Left renal cortex interstitium (tissue), 4 donors: ENCODE data around the gene CA7. TPM values are rescaled to one million over a fixed set of nuclear protein-coding genes. Genes with fewer than 3 reads are reported as not detected.

Experiments
- DNase-seq, 4 donors: peaks; one replicate each; pipeline ENCODE4 v3.0.0-alpha.2; 2013; ENCODE audit warnings: low read depth in 4 of 4, low spot score in 2 of 4, missing footprints in 1 of 4
- polyA plus RNA-seq, 4 donors: library from polyadenylated mRNA; unstranded; fragments of 120-200 nt; gene quantifications; one replicate each; pipeline ENCODE4 v1.2.1, GENCODE V29; 2013; ENCODE audit not compliant: insufficient read length in 4 of 4

The CA7 gene
- under 1 TPM; 0.11 to 0.49 (median 0.33) TPM for polyA plus RNA-seq

DNA sequence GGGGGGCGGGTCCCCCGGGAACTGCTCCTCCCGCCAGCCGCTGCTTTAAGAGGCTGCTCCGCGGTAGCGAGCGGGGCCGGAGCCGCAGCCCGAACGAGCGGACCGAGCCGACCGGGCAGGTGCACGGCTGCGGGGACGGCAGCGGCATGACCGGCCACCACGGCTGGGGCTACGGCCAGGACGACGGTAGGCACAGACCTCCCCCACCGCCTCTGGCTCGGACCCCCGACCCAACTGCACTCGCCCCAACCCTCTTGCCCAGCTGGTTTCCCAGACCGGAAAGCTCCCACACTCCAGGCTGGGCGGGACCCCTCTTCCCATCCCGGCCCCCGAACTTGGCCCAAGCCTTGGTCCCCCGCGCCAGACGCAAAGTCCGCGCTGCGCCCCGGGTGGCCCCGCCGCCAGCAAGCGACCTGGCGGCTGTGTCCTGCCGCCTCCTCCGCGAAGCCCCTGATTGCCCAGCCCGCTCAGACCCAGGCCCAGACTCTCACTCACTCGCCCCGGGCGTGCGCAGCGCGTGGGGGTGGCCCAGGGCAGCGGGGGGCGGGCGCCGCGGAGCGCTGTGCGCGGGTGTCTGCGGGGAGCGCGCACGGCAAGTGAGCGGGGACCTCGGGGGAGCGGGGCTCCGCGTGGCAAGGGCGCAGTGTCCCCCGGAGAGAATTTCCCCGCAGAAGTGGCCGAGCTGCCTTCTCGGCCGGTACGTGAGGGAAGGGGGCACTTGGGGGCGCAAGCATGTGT lies at the start of gene CA7:
Gene CA7, plus strand, starts transcription at position 73 of the 738 bp plus-strand sequence. Its CDS starts 74 bp downstream, at position 147.
- DNase-seq, result no peak

DNA sequence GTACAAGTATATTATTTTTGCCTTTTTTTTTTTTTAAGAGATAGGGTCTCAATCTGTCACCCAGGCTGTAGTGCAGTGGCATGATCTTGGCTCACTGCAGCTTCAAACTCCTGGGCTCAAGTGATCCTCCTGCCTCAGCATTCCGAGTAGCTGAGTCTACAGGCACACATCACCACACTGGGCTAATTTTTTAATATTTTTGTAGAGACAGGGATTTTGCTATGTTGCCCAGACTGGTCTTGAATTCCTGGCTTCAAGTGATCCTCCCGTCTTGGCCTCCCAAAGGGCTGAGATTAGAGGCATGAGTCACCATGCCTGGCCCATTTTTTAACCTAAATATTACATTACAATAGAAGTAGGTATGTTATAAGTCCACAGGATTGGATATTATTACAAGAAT lies 46.1 kb upstream of the CA7 start:
- DNase-seq, result no peak

DNA sequence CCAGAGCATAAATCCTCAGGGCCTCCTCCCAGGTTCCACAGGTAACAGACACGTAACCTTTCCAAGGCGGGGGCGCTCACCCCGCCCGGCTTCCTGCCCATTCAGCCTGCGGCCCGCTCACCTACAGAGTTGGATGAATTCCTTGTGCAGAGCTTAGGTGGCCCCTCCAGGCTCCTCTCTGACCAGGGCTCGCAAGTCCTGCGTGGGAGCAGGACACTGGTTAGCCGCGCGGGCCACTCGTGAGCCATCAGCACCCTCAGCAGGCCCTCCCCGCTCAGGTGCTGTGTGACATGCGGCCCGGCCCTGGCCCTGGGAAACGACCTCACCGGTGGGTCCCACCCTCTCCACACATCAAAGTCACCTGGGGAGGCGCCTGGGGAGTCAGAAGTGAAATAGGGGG lies 43.4 kb upstream of the CA7 start:
- DNase-seq, result no peak

DNA sequence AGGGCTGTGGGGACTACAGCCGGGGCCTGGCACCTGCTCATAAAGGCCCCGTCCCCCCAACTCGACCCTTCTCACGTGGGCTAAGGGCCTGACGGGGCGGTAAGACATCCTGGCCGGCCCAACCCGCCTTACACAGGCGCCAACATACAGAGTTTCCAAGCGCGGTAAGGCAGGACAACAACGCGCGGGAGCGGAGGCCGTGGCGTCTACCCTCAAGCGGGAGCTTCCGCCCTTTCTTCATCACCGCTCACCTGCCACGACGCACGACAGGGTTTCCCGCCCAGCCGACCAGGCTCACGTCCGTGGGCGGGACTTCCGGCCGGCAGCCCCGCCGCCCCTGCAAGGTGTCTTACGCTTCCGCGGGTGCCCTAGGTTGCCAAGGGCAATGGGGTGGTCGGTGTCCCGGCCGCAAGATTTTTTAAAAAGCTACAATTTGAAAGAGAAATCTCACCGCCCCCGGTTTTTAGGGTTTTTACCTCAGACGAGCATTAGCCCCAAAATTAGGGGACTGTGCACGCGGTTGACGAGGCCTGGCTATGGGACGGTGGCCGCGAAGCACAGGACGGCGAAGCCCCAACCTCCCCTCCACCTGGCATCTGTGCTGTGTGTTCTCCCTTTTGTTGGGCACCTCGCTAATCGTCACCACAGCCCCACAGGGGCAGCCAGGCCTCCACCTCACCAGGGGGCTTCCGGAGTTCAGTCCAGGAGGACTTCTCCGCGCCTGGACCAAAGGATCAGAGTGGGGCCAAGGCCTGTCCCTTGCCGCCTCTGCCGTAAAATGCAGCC lies 42.7 kb upstream of the CA7 start, which contains the start of gene TERB1:
Gene TERB1, minus strand, starts transcription at position 265 of the 786 bp plus-strand sequence. CDS start 4,786 bp downstream, outside the sequence.
- DNase-seq, result no peak

DNA sequence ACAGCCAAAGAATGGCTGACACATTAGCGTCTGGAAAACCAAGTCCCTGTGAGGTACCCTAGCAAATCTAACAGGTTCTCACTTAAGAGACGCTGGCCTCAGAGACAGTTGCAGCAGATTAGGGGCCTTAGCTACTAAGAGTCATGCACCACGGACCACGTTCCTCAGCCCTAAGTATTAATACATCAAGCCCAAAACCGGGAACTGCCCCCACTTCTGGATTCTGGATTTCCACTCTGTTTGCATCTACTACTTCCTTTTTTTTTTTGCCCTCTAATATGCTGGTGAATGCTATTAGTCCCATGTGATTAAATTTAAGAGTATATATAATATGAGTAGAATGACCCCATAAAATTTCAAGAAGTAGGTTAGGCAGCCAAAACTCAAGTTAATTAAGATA lies 42.1 kb upstream of the CA7 start:
- DNase-seq, result no peak

DNA sequence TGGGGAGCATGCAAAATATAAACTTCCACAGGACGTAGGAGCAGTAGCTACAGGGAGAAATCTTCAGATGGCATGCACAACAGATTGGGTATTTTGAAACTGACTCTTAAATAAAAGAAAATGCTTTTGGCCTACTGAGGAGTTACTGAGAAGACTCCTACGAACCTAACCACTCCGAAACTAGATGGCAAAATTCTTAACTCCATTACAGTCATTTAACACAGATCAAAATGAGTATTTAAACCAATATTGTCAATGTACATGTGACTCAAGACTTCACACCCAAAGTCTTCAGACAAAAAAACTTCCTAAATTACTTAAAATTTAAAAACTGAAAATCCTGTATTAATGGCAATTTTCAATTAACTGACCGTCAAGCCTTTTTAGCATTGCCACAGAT lies 34.4 kb upstream of the CA7 start:
- no peak for DNase-seq

DNA sequence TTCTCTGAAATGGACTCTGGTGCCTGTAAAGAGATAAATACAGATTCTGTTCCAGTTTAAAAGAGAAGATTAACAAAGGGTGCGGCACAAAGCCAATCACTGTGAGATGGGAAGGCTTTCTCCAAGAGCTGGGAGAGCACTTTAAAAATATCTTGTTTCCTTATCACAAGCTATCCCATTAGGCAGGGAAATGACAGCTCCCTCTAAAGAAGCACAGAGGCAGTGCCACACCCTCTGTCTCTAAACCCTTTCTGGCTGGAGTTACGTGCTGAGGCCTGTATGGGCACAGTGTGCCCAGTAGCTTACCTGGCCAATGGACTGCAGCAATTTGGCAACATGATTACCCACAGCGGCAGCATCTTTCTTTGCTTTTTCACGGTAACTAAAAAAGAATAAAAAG lies 33.8 kb upstream of the CA7 start:
- DNase-seq, result no peak

DNA sequence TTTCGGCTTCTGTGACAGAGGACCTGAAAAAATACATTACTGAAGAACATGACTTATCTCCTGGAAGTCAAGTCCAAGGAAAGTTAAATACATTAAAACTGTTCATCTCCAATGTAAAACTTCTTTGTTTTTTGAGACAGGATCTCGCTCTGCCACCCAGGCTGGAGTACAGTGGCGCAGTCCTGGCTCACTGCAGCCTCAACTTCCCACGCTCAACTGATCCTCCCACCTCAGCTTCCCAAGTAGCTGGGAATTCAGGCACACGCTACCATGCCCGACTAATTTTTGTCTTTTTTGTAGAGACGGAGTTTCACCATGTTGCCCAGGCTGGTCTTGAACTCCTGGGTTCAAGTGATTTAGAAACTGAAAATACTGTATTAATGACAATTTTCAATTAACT lies 33.2 kb upstream of the CA7 start:
- no peak for DNase-seq

DNA sequence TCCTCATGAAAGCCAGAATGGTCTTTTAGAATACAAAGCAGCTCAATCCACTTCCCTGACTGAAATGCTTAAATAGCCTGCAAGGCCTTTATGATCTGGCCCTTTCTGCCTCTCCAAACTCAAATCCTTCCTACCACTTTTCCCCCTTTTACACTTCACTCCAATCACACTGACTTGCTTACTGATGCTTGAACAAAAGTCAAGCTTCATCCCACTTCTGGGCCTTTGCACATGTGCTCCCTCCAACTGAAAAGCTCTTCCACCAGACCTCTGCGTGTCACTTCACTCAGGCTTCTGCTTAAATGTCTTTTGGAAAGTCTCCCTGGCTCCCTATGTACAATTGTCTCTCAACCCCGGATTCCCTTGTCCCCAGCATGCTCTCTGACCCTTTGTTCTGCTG lies 29.5 kb upstream of the CA7 start:
- no peak for DNase-seq

DNA sequence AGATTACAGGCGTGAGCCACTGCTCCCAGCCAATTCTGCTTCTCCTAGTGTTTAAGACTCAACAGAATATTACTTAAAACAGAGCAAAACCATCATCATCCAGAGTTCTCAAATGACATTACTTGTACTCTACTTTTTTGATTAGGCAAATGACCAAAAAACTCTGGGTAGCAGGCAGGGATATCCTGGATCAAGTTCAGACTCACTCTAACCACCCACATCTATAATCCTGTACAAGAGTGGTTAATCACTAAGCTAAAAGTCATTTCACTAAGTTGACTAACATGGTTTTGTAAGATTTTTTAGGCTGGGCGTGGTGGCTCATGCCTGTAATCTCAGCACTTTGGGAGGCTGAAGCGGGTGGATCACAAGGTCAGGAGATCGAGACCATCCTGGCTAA lies 20.2 kb upstream of the CA7 start:
- DNase-seq, result no peak

DNA sequence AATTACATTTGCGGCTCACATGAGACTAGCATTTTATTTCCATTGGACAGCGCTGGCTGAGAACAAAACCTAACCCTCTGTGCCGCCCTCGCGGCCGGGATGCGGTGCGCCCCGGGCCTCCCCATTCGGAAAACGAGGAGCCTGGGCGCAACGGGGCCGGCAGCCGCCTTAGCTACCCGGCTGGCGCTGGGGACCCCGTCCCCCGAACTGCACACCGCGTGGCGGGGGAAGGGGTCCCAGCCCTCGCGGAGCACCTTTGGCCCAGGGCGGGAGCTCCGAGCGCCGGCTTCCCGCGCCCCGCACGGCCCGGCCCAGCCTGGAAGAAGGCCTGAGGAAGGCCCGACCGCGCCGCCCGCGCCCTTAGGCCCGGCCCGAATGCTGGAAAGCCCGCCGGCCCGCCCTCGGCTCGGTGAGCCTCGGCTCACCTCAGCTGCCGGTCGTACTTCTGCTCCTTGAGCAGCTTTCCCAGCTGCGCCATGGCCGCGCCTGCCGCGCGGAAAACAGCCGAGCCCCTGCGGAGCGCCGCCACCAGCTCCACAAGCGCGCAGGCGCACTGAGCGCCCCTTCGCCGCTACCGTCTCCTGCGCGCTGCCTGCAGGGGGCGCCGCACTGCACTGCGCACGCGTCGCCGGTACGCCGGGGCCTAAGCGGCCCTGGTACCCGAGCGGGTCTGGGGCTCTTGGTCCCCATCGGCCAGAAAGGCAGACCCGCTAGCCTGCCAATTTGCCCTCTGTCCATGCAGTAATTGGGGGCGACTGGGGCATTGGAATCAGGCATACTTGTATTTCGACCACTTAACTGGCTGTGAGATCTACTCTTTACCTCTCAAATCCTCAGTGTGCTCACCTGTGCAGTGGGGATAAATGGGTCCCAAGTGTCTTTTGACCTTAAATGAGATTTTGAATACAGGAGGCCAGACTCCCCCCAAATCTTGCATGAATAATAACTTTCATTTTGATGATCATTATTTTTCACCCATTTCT lies 13.5 kb upstream of the CA7 start, which contains the start of gene NAE1:
Gene NAE1, minus strand, starts transcription at position 555 of the 983 bp plus-strand sequence. Its CDS starts 77 bp downstream, at position 478.
- peak; percentile 76 to 83 (median 80) for DNase-seq

DNA sequence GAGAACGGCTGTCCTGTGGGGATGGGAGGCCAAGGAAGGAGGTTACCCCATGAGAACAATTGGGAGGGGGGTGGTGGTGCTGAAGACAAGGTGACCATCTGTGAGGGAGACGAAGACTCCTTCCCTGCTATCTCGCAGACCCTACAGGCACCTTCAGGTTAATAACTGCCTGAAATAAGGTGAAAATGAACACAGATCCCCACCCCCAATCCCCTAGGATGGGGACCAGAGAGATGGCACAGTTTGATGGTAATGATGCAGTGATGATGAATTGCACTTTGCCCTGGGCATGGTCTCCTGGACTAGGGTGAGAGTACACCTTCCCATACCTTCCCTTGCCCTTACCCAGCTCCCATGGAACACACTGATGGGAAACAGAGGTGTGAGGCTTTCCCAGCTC lies 12.0 kb upstream of the CA7 start:
- DNase-seq, result no peak

DNA sequence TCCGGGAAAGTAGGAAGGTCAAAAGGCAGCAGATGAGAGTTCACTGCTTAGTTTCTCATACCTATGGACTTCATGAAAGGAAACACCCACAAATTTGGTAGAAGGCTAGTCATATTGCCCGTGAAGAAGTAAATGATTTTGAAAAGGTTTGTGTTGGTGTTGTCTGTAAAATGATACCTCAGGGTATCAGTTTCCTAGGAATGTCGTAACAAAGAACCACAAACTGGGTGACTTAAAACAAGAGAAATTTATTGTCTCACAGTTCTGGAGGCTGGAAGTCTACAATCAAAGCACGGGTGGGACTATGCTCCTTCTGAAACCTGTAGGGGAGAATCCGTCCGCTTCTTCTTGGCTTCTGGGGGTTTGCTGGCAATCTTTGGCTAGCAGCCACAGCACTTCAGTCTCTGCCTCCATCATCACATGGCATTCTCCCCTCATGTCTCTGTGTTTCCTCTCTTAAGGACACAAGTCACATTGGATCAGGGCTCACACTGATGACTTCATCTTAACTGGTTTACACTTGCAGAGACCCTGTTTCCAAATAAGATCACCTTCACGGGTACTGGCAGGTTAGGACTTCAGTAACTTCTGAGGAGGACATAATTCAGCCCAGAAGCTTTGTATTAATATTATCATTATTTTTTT lies 11.4 kb upstream of the CA7 start:
- no peak for DNase-seq

DNA sequence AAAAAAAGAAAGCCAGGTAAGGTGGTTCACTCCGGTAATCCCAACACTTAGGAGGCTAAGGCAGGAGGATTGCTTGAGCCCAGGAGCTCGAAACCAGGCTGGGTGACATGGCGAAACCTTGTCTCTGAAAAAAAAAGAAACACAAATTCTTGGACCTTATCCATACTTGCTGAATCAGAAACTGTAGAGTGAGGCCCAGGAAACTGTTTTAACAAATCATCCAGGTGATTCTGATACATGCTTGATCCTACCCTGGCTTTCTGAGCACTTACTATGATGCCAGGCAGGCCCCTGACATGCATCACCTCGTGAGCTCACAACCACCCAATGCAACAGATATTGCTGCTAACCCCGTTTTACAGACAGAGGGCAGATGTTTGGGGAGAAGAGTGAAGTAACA lies 9.5 kb upstream of the CA7 start:
- no peak for DNase-seq

DNA sequence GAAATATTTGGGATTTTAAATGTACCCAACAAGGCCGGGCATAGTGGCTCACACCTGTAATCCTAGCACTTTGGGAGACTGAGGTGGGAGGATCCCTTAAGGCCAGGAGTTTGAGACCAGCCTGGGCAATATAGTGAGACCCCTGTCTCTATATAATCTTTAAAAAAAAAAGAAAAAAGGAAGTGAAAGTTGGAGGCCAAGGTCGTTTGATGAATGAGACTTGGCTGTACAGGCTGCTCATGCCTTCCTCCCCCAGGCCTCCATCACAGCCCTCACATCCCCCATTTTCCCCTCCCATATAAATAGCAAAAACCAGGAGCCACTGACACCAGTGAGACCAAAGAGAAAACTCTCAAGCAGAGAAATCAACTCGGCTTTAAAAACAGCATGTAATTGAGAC lies 3.3 kb upstream of the CA7 start:
- DNase-seq, result no peak

DNA sequence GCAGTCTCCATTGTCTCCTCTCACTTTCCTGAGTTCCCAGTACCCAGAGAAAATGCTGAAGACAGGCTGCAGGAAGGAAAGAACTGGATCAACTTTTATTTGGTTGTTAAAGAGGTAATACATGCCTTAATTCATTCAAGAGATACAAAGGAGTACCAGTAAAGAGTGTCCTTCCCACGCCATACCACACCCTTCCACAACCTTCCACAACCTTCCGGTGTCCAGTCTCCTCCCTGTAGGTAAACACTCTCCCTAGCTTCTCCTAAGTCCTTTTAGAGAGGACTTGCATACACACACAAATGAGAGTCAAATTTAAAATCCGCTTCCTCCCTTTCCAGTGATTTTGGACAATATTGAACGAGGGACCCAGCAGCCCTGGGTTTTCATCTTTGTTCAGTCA lies 2.8 kb upstream of the CA7 start:
- DNase-seq, result no peak

DNA sequence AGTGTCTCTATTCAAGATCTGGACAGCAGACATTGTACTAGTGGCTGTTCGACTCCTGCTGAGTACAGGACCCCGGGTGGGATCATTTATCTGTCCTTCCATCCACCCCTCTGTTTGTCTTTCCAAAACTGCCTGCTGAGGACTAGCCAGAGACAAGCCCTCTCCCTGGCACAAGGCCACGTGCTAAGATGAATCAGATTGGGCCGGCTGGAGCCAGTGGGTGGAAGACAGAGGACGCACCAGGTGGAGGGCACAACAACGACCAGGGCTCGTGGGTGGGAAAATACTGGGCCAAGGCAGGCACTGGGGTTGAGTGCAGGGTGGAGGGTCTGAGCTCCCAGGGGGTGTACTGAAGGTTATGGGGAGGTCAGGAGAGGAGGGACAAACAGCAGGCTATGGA lies 1.4 kb upstream of the CA7 start:
- DNase-seq, result no peak

DNA sequence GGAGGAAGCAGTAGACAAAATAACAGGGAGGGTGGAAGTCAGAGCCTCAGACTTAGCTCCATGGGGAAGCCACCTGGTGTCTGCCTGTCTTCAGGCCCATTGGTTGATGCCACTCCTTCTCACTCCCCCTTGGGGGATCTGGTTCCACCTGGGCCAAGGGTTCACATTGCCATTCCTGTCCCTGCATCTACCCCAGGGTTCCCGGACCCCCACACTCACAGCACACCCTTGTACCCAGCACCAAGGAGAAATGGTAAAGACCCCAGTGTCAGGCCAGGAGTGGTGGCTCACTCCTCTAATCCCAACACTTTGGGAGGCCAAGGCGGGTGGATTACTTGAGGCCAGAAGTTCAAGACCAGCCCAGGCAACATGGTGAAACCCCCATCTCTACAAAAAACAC lies 1.0 kb upstream of the CA7 start:
- DNase-seq, result no peak

DNA sequence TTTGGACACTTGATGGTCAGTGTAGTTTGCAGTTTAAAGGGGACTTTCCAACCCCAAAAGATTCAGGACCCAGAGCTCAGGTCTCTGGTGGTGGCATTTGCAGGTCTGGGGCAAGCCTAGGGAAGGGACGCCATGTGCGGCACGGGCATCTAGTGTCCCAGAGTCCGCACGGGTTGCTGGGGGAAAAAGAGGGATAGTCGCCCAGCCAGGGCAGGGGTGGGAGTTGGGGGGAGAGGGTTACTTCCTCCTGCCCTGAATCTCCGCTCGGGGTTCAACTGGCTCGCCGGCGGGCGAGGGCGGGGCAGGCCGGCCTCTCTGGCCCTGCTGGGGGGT lies 239 bp upstream of the CA7 start:
- DNase-seq, result no peak

DNA sequence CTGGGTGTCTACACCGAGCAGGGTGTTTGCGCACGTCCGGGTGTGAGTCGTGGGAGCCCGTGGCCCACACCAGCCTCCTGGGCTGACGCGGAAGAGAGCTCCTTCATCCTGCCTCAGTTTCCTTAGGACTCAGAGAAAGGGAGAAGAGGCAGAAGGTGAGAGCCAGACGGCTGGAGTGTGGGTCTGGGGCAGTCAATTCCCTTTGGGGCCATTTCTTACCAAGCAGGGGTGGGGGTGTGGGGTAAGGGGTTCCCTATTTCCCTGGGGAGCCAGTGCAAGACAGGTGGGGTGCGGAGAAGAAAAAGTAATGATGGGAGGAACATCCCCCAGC lies 831 bp downstream of the CA7 start:
- no peak for DNase-seq
